ENCODE results near the gene LIMS1.

- no peak for TF ChIP-seq CREB1 (IDR thresholded peaks at IDR 0.05)
- TF ChIP-seq CREB1 (CRISPR knock-in tag; IDR thresholded peaks at IDR 0.05): no peak
- TF ChIP-seq TCF7L2 (IDR thresholded peaks at IDR 0.05; ENCODE audit: low read depth, low read length): no peak
- no peak for TF ChIP-seq ZUFSP (CRISPR knock-in tag; IDR thresholded peaks at IDR 0.05; ENCODE audit: borderline replicate concordance)
- TF ChIP-seq MBD4 (IDR thresholded peaks at IDR 0.05; ENCODE audit: borderline replicate concordance, low read length): no peak
- no peak for TF ChIP-seq POLR2A (IDR thresholded peaks at IDR 0.05; ENCODE audit: insufficient read depth in 1 of 2, low read depth in 2 of 2, low read length in 2 of 2)
- no peak for TF ChIP-seq CTCF (CRISPR knock-in tag; IDR thresholded peaks at IDR 0.05)
- no peak for TF ChIP-seq ZNF496 (CRISPR knock-in tag; IDR thresholded peaks at IDR 0.05; ENCODE audit: insufficient replicate concordance)
- TF ChIP-seq GABPA (IDR thresholded peaks at IDR 0.05; ENCODE audit: low read depth, low read length): no peak
- no peak for TF ChIP-seq GABPA (CRISPR knock-in tag; IDR thresholded peaks at IDR 0.05; ENCODE audit: low read depth)
- TF ChIP-seq NBN (conservative IDR thresholded peaks at IDR 0.05): no peak
- no peak for TF ChIP-seq ZNF562 (CRISPR knock-in tag; IDR thresholded peaks at IDR 0.05; ENCODE audit: borderline replicate concordance)
- no peak for TF ChIP-seq YY1 (IDR thresholded peaks at IDR 0.05; ENCODE audit: insufficient read depth, insufficient replicate concordance, low read depth, low read length)
- no peak for TF ChIP-seq THRA (CRISPR knock-in tag; IDR thresholded peaks at IDR 0.05; ENCODE audit: borderline replicate concordance)
These were observed 20.3 kb downstream of the LIMS1 start for GRCh38 chr2:108554528-108554927.
